Non-pigmented ciliary epithelial cell (primary cell): ENCODE data around the gene BMX.

ENCODE experiments used
- DNase-seq: peaks from one replicate; pipeline ENCODE4 v3.0.0-alpha.2; 2010; ENCODE audit warnings: low read depth

The BMX gene

GRCh38 chrX:15570145-15570544, 69.5 kb downstream of the BMX start:
- DNase-seq, result no peak

DNA sequence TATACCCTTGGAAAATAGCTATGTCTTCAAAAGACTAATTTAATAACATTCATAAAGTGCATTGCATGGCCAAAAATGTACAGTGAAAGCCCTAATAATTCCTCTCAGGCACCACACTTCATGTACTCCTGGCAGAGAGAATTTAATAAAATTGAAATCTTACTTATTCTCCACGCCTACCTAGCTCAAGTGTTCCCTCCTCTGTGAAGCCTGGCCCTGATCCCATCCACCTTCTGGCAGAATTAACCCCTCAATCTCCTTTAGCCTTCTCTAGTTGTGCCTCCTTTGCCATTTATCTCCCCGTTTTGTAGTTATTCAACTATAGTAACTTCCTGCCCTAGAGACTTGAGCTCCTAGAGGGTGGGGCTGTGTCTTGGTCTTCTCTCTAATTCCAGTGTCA, 73.4 kb downstream of the BMX start:
- no peak for DNase-seq

DNA sequence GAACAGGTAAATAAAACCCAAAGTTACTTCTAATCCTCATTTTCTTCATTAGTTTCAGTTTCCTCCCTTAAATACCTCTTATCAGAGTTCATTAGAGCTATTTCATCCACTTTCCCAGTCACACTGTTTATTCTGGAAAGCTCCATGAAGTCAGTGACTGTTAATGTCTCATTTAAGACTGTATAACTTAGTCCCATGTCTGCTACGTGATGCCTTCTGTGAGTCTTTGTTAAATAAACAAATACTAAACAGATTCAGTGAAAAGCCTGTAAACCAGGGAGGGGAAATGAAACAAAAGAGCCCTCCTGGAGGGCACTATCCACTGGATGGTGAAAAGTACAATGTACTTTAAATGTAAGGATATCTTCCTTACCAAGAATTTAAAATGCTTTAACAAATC, 75.4 kb downstream of the BMX start:
- no peak for DNase-seq

- DNase-seq, result no peak
Observed at GRCh38 chrX:15579778-15580747, 79.5 kb downstream of the BMX start.

DNA sequence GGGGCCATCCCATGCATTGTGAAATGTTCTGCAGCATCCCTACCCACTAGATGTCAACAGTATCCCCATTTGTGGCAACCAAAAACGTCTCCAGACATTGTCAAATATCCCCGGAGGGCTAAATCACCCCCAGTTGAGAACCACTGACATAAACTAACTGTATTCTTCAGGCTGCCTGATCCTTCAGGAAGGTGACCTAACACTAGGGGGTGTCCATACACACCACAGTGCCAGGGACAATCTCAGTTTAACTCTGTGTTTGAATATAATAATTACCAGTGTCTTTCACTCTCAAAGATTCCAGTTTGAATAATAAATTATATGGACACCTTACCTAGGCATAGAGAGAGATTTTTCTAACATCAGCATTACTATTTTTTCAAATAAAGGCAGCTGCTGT, 93.8 kb downstream of the BMX start:
- DNase-seq, result no peak

DNA sequence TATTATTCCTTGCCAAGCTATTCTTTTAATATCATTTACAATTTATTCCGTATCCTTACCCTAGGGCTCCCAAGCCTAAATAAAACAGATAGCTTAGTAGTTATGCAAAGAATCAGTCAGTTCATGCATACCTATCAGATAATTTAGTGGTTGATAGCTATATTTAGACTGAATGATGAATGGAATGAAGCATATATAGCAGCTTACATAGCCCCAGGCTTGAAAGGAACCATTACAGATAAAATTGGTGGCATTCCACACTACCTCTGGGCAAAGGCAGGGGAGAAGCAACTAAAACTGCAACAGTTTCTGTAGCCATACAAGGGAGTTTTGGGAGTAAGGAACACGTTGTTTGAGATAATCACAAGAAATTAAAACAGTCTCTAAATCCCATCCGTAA, 97.4 kb downstream of the BMX start:
- DNase-seq, result no peak

DNA sequence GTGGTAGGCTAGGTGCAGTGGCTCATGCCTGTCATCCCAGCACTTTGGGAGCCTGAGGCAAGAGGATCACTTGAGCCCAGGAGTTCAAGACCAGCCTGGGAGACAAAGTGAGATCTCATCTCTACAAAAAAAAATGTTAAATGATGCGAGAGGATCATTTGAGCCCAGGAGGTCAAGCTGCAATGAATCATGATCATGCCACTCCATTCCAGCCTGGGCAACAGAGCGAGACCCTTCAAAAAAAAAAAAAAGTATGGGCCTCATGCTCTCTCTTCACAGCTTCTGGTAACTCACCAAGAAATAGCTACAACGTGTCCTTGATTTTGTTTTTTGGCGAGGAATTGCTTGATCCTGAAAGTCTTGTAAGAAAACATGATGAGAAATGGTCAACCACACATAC, 98.9 kb downstream of the BMX start:
- no peak for DNase-seq

DNA sequence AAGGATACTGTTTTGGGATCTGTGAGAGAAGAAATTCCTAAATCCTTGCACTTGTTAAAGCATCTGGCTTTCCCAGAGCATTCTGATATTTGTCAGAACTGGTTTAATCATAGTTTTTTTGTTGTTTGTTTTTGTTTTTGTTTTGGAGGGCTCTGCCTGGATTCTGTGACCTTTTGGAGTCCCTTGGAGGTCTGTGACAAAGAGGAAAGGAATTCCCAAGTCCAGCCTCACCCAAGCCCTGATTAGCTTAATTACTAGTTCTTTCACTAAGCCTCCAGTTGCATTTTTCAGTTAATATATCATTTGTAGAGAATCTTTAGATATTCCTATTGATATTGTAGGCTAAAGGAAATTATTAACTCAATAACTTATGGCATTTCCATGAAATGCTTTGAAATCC, 99.4 kb downstream of the BMX start:
- DNase-seq, result no peak

GRCh38 chrX:15600745-15601144, 100.1 kb downstream of the BMX start, which contains the start of gene ACE2:
ACE2 (minus strand) TSS chrX:15600960; CDS start chrX:15600911, 49 bp downstream.
- DNase-seq, result no peak

DNA sequence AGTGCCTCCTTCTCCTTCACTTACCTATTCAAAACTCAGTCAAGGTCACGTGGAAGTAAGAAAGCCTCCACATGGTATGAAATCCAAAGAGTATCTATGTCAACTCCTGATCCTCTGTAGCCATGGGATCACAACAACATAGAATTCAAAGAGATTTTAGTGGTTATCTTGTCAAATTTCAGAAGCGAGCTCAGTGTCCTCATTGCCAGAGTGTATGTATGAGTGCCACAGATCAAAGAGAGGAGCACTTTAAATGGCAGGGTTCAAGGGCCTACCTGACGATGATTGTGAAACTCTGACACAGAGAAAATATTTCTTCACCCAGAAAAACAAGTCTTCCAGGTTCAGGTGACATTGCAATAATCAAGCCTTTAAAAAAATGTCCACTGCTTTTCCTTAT, 101.3 kb downstream of the BMX start:
- no peak for DNase-seq

DNA sequence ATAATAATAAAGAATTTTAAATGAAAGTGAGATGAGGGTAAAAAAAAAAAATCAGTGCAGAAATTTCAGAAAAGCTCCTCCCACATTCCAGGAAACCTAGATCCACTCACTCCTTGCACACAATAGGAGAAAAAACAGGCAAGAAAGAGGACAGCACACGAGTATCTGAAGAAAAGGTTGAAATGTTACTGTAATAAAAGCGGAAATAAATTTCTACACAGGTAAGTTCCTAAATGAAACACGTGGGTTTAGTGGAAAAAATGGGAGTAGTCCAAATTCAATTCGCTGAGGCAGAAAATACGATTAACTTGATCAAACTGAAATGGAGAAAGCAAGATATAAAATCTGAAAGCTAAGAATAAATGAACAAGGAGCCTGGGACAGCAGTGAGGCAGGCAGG, 102.2 kb downstream of the BMX start:
- DNase-seq, result no peak

GRCh38 chrX:15605226-15605625, 104.6 kb downstream of the BMX start:
- no peak for DNase-seq
